ENCODE data around the gene RGS3.

The RGS3 gene

DNA sequence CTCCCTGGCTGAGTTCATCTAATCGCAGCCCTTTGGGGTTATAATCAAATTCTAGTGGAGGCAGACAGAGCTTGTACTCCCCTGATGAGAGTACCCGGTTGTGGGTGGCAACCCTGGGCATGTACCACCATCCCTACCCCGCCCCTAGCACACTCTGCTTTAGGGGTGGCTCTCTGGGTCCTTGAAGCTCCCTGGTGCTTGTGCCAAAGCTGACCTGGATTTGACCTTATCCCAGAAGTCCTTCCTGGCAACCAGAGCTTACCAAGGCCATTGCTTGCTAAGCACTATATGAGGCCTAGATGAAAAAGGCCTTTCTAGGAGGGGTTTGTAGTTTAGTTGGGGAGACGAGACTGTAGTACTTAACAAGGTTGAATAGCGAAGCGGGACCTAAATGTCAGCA lies 72.2 kb downstream of the RGS3 start:
- Histone ChIP-seq H3K4me1 (ENCODE audit: control insufficient read depth in 2 of 2, insufficient read depth in 1 of 2, low read depth in 1 of 2, low read length in 2 of 2) (peaks cover 13 to 19% of the 10 kb centered on the region in 2 donors), H3K4ac (ENCODE audit: low read length) (no peak overlapping the region), H4K91ac (ENCODE audit: low read depth, low read length, poor library complexity) (no peak overlapping the region), H2BK5ac (ENCODE audit: low read length) (no peak overlapping the region), H3K27ac (replicated peaks; ENCODE audit: low read length) (no peak overlapping the region), H2BK120ac (ENCODE audit: low read depth, low read length) (no peak overlapping the region), H3K9ac (ENCODE audit: low read depth, low read length, poor library complexity) (no peak overlapping the region), H2BK15ac (ENCODE audit: low read length) (no peak overlapping the region), H3K4me3 (ENCODE audit: low read length in 2 of 2) (no peak overlapping the region), H3K18ac (ENCODE audit: low read length) (no peak overlapping the region), H2AFZ (ENCODE audit: low read length) (peak overlapping the region; percentile 67), H3K36me3 (replicated peaks in 1 of 2; ENCODE audit: control insufficient read depth in 2 of 2, insufficient read depth in 2 of 2, low read length in 2 of 2) (no peaks in the 10 kb centered on the region), H3K14ac (ENCODE audit: low read length) (no peak overlapping the region), H4K8ac (ENCODE audit: low read depth, low read length) (no peak overlapping the region), H2BK12ac (ENCODE audit: low read length) (no peak overlapping the region), H3K4me2 (ENCODE audit: insufficient read depth, low read length, poor library complexity, severe bottlenecking) (no peak overlapping the region), H3K23ac (ENCODE audit: low read depth, low read length, poor library complexity) (no peak overlapping the region), H2AK5ac (ENCODE audit: low read depth, low read length) (no peak overlapping the region), H3K79me1 (ENCODE audit: low read depth, low read length) (no peaks in the 10 kb centered on the region), H3K27me3 (ENCODE audit: control insufficient read depth in 3 of 3, insufficient read depth in 3 of 3, low read depth in 1 of 3, low read length in 3 of 3) (no peaks in the 10 kb centered on the region), H3K9me3 (replicated peaks in 1 of 2; ENCODE audit: control insufficient read depth in 2 of 2, insufficient read depth in 1 of 2, low read depth in 1 of 2, low read length in 2 of 2) (no peaks in the 10 kb centered on the region)
- no peak for DNase-seq (ENCODE audit: low spot score)
- no CpG with 5 or more reads among the region's 6 CpGs for WGBS, 2 donors (ENCODE audit: extremely low coverage in 2 of 2, insufficient read length in 2 of 2, insufficient replicate concordance in 1 of 2)

DNA sequence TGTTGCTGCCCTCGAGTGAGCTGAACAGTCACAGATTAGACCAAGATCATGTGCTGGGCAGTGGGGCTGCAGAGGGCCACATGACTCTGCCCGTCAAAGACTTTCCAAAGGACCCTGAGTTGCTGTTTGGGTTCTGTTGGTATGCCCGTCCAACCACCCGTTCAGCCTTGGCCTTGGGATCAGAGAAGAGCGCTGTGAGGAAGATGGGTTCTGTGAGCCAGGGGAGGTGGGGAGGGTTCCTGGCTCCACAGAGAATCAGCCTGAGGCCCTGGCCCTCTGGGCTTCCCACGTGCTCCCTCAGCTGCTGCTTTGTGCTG lies 72.6 kb downstream of the RGS3 start:
- no peak for DNase-seq (ENCODE audit: low spot score)
- no peak overlapping the region for H3K4me3 ChIP-seq (ENCODE audit: low read length in 2 of 2)
- H3K4ac ChIP-seq (ENCODE audit: low read length), result no peak overlapping the region
- no peaks in the 10 kb centered on the region for H3K27me3 ChIP-seq (ENCODE audit: control insufficient read depth in 3 of 3, insufficient read depth in 3 of 3, low read depth in 1 of 3, low read length in 3 of 3)
- no peak overlapping the region for H3K18ac ChIP-seq (ENCODE audit: low read length)
- no peak overlapping the region for H3K14ac ChIP-seq (ENCODE audit: low read length)
- no peak overlapping the region for H2BK15ac ChIP-seq (ENCODE audit: low read length)
- no peaks in the 10 kb centered on the region for H3K79me1 ChIP-seq (ENCODE audit: low read depth, low read length)
- no peaks in the 10 kb centered on the region for H3K9me3 ChIP-seq (replicated peaks in 1 of 2; ENCODE audit: control insufficient read depth in 2 of 2, insufficient read depth in 1 of 2, low read depth in 1 of 2, low read length in 2 of 2)
- no peak overlapping the region for H3K4me2 ChIP-seq (ENCODE audit: insufficient read depth, low read length, poor library complexity, severe bottlenecking)
- H2BK12ac ChIP-seq (ENCODE audit: low read length), result no peak overlapping the region
- H3K23ac ChIP-seq (ENCODE audit: low read depth, low read length, poor library complexity), result no peak overlapping the region
- WGBS, 2 donors (ENCODE audit: extremely low coverage in 2 of 2, insufficient read length in 2 of 2, insufficient replicate concordance in 1 of 2), result no CpG with 5 or more reads among the region's 6 CpGs
- no peaks in the 10 kb centered on the region for H3K36me3 ChIP-seq (replicated peaks in 1 of 2; ENCODE audit: control insufficient read depth in 2 of 2, insufficient read depth in 2 of 2, low read length in 2 of 2)
- H2BK120ac ChIP-seq (ENCODE audit: low read depth, low read length), result no peak overlapping the region
- H4K91ac ChIP-seq (ENCODE audit: low read depth, low read length, poor library complexity), result no peak overlapping the region
- H3K9ac ChIP-seq (ENCODE audit: low read depth, low read length, poor library complexity), result no peak overlapping the region
- H3K4me1 ChIP-seq (ENCODE audit: control insufficient read depth in 2 of 2, insufficient read depth in 1 of 2, low read depth in 1 of 2, low read length in 2 of 2), result peaks cover 16 to 23% of the 10 kb centered on the region in 2 donors
- no peak overlapping the region for H3K27ac ChIP-seq (replicated peaks; ENCODE audit: low read length)
- no peak overlapping the region for H4K8ac ChIP-seq (ENCODE audit: low read depth, low read length)
- H2AFZ ChIP-seq (ENCODE audit: low read length), result peak overlapping the region; percentile 67
- H2AK5ac ChIP-seq (ENCODE audit: low read depth, low read length), result no peak overlapping the region
- H2BK5ac ChIP-seq (ENCODE audit: low read length), result no peak overlapping the region

DNA sequence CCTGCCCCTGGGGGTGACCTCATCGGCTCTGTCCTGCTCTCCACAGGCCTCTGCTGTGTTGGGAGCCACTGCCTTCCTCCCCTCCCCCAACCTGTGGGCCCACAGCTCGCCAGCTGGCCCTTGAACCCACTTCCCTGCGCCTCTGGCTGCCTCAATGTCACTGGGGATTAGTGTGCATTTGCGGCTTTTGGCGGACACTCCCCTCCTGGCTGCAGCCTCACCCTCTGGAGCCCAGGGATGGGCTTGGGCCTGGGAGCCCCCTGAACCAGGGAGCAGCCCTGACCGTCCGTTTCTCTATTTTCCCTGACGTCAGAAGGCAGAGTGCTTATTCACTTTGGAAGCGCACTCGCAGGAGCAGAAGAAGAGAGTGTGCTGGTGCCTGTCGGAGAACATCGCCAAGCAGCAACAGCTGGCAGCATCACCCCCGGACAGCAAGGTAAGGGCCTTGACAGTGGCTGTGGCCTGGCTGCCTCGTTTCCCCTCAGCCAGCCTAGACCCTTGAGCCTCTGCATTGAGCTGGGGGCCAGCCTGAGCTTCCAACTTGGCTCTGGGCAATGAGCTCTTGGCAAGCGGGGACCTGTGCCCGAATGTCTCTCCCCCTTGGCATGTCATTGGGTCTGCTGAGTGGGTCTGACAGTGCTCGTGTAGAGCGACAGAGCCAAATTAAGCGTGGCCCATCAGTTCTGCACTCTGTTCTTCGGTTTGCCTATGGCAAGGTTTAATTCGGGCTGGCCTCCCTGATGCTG lies 73.1 kb downstream of the RGS3 start:
- peak overlapping the region; percentile 7 for H3K9ac ChIP-seq (ENCODE audit: low read depth, low read length, poor library complexity)
- no peak overlapping the region for H2BK12ac ChIP-seq (ENCODE audit: low read length)
- no peak overlapping the region for H4K91ac ChIP-seq (ENCODE audit: low read depth, low read length, poor library complexity)
- peaks cover 0 to 3% of the 10 kb centered on the region in 2 donors for H3K36me3 ChIP-seq (replicated peaks in 1 of 2; ENCODE audit: control insufficient read depth in 2 of 2, insufficient read depth in 2 of 2, low read length in 2 of 2)
- DNase-seq (ENCODE audit: low spot score), result peak; percentile 20
- no CpG with 5 or more reads among the region's 21 CpGs for WGBS, 2 donors (ENCODE audit: extremely low coverage in 2 of 2, insufficient read length in 2 of 2, insufficient replicate concordance in 1 of 2)
- no peak overlapping the region for H3K27ac ChIP-seq (replicated peaks; ENCODE audit: low read length)
- H3K4me2 ChIP-seq (ENCODE audit: insufficient read depth, low read length, poor library complexity, severe bottlenecking), result no peak overlapping the region
- H3K4me1 ChIP-seq (ENCODE audit: control insufficient read depth in 2 of 2, insufficient read depth in 1 of 2, low read depth in 1 of 2, low read length in 2 of 2), result peaks cover 19 to 27% of the 10 kb centered on the region in 2 donors
- H3K18ac ChIP-seq (ENCODE audit: low read length), result peak overlapping the region; percentile 68
- H3K79me1 ChIP-seq (ENCODE audit: low read depth, low read length), result no peaks in the 10 kb centered on the region
- H2BK15ac ChIP-seq (ENCODE audit: low read length), result peak overlapping the region; percentile 40
- H4K8ac ChIP-seq (ENCODE audit: low read depth, low read length), result no peak overlapping the region
- H3K23ac ChIP-seq (ENCODE audit: low read depth, low read length, poor library complexity), result peak overlapping the region; percentile 30
- H3K14ac ChIP-seq (ENCODE audit: low read length), result peak overlapping the region; percentile 60
- no peak overlapping the region for H3K4me3 ChIP-seq (ENCODE audit: low read length in 2 of 2)
- no peaks in the 10 kb centered on the region for H3K9me3 ChIP-seq (replicated peaks in 1 of 2; ENCODE audit: control insufficient read depth in 2 of 2, insufficient read depth in 1 of 2, low read depth in 1 of 2, low read length in 2 of 2)
- H2AFZ ChIP-seq (ENCODE audit: low read length), result peak overlapping the region; percentile 67
- H3K4ac ChIP-seq (ENCODE audit: low read length), result no peak overlapping the region
- H3K27me3 ChIP-seq (ENCODE audit: control insufficient read depth in 3 of 3, insufficient read depth in 3 of 3, low read depth in 1 of 3, low read length in 3 of 3), result no peaks in the 10 kb centered on the region
- no peak overlapping the region for H2BK120ac ChIP-seq (ENCODE audit: low read depth, low read length)
- no peak overlapping the region for H2BK5ac ChIP-seq (ENCODE audit: low read length)
- peak overlapping the region; percentile 73 for H2AK5ac ChIP-seq (ENCODE audit: low read depth, low read length)

DNA sequence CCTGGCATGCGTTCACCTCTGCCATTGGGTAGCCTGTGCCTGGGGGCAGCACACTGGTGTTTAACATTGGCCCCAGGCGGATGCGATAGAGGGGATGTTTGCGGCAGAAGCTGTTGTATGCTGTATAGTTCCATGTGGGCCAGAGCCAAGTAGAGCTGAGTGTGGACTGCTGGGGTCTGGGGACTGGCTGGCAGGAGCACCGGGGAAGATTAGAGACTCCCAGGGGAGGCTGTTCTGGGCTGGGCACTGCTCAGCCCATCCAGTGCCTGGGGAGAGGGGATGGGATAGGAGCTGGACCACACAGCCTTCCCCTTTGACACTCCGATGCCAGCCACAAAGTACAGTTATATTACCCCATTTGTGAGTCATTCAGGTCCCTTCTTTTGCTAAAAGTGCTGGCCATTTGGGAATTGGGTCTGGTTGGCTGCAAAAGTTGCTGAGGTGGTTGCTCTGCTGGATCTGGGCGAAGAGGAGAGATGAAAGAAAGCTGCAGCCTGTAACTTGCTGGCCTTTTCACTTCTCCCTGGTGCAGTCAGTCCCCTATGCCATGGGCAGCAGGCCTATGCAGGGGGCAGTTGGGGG lies 73.8 kb downstream of the RGS3 start:
- Histone ChIP-seq H3K14ac (ENCODE audit: low read length) (no peak overlapping the region), H4K8ac (ENCODE audit: low read depth, low read length) (no peak overlapping the region), H2BK12ac (ENCODE audit: low read length) (no peak overlapping the region), H3K4me3 (ENCODE audit: low read length in 2 of 2) (no peak overlapping the region), H3K9me3 (replicated peaks in 1 of 2; ENCODE audit: control insufficient read depth in 2 of 2, insufficient read depth in 1 of 2, low read depth in 1 of 2, low read length in 2 of 2) (no peaks in the 10 kb centered on the region), H3K36me3 (replicated peaks in 1 of 2; ENCODE audit: control insufficient read depth in 2 of 2, insufficient read depth in 2 of 2, low read length in 2 of 2) (peaks cover 0 to 3% of the 10 kb centered on the region in 2 donors), H3K9ac (ENCODE audit: low read depth, low read length, poor library complexity) (no peak overlapping the region), H4K91ac (ENCODE audit: low read depth, low read length, poor library complexity) (no peak overlapping the region), H3K4me1 (ENCODE audit: control insufficient read depth in 2 of 2, insufficient read depth in 1 of 2, low read depth in 1 of 2, low read length in 2 of 2) (peaks cover 20 to 28% of the 10 kb centered on the region in 2 donors), H2AK5ac (ENCODE audit: low read depth, low read length) (peak overlapping the region; percentile 73), H2BK5ac (ENCODE audit: low read length) (no peak overlapping the region), H3K27ac (replicated peaks; ENCODE audit: low read length) (no peak overlapping the region), H3K4me2 (ENCODE audit: insufficient read depth, low read length, poor library complexity, severe bottlenecking) (no peak overlapping the region), H3K79me1 (ENCODE audit: low read depth, low read length) (no peaks in the 10 kb centered on the region), H3K4ac (ENCODE audit: low read length) (no peak overlapping the region), H2BK15ac (ENCODE audit: low read length) (peak overlapping the region; percentile 40), H3K23ac (ENCODE audit: low read depth, low read length, poor library complexity) (no peak overlapping the region), H3K27me3 (ENCODE audit: control insufficient read depth in 3 of 3, insufficient read depth in 3 of 3, low read depth in 1 of 3, low read length in 3 of 3) (no peaks in the 10 kb centered on the region), H3K18ac (ENCODE audit: low read length) (peak overlapping the region; percentile 68), H2BK120ac (ENCODE audit: low read depth, low read length) (no peak overlapping the region), H2AFZ (ENCODE audit: low read length) (no peak overlapping the region)
- no peak for DNase-seq (ENCODE audit: low spot score)
- no CpG with 5 or more reads among the region's 7 CpGs for WGBS, 2 donors (ENCODE audit: extremely low coverage in 2 of 2, insufficient read length in 2 of 2, insufficient replicate concordance in 1 of 2)
